ENCODE results near the gene KDM3B. TPM values are rescaled to one million over a fixed set of nuclear protein-coding genes. Genes with fewer than 3 reads are reported as not detected.

KDM3B gene
- total RNA-seq, 5 donors from 2014 or later (not counting 1 experiment from before 2014, with no cell fraction given): 72.9 to 78.3 (median 76.0) TPM

DNA sequence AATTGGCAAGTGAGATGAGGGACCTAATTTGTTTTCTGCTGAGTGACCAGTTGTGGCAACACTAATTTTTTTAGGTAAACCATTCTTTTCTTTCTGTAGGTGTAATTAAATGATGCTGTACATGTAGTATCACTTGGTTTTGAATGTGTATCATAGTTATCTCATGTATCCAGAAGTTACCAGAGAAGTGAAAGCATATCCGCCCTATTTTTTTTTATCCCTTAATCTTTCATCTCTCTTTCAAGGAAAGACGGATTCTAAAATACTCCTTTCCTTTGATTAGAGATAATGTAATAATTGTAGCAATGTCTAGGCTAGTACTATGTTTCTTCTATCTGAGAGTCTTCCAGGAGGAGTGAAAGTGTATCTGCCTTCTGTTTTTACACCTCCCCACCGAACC lies 7.1 kb downstream of the KDM3B start:
- Histone ChIP-seq H3K27me3 (replicated peaks in 1 of 2; ENCODE audit: control insufficient read depth in 2 of 2, extremely low read depth in 1 of 2, insufficient read depth in 2 of 2, low read length in 1 of 2) (no peaks in the 10 kb centered on the region), H3K27ac (ENCODE audit: low read length) (no peak overlapping the region), H3K4me1 (ENCODE audit: control insufficient read depth in 1 of 2, extremely low read depth in 1 of 2, insufficient read depth in 2 of 2, low read length in 2 of 2) (peaks cover 12 to 17% of the 10 kb centered on the region in 2 experiments), H3K9me3 (no peaks in the 10 kb centered on the region), H3K4me3 (ENCODE audit: control insufficient read depth in 1 of 2, extremely low read depth in 1 of 2, low read length in 1 of 2) (no peak overlapping the region), H3K36me3 (ENCODE audit: control insufficient read depth in 2 of 2, extremely low read depth in 1 of 2, insufficient read depth in 1 of 2, low read length in 1 of 2) (peaks cover 0 to 4% of the 10 kb centered on the region in 2 donors)
- H3K36me3 Mint-ChIP-seq: peaks cover 6% of the 10 kb centered on the region
- WGBS (ENCODE audit: insufficient coverage): no CpG with 5 or more reads among the region's 3 CpGs
- no peak for DNase-seq
- POLR2A ChIA-PET: no interaction called here
- CTCF ChIA-PET: interaction anchor here in 1 of 2 donors (0.8 kb wide), 1 partner anchor 9 kb away, joined by 3 read pairs; no protein-coding TSS in a partner anchor
- ATAC-seq (replicated peaks in 1 of 4): no peak
- H3K9me3 Mint-ChIP-seq: no peaks in the 10 kb centered on the region
- peaks cover 52 to 65% (median 58%) of the 10 kb centered on the region in 3 donors for H3K4me1 Mint-ChIP-seq
- no peaks in the 10 kb centered on the region for H3K27me3 Mint-ChIP-seq
- H3K4me3 Mint-ChIP-seq: no peak overlapping the region
- H3K27ac Mint-ChIP-seq: no peak overlapping the region

DNA sequence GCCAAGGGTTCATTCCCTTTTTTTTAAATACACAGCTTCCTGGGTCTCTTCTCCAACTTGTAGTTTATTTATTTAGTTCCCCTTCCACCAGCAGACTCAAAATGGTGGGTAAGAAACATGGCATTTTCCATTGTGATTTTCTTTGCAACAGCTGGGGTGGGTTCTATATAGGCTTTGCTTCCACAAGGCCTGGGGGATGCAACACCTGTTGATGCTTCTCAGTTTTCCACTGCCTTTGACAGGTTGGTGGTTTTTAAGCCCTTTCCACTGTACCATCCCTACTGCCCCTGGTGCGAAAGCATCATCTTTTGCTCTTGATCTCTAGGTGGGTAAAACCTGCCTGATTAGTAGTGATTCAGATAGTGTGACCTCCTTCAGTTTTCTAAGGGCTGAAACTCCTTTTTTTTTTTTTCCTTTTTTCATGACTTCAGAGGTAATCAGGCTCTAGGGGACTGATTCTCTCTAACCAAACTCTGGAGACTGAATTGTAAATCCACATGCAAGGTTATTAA lies 8.5 kb downstream of the KDM3B start:
- ChIA-PET CTCF (no interaction called here), POLR2A (no interaction called here)
- Histone ChIP-seq H3K9me3 (no peaks in the 10 kb centered on the region), H3K36me3 (ENCODE audit: control insufficient read depth in 2 of 2, extremely low read depth in 1 of 2, insufficient read depth in 1 of 2, low read length in 1 of 2) (peaks cover 0 to 4% of the 10 kb centered on the region in 2 donors), H3K27ac (ENCODE audit: low read length) (no peak overlapping the region), H3K4me1 (ENCODE audit: control insufficient read depth in 1 of 2, extremely low read depth in 1 of 2, insufficient read depth in 2 of 2, low read length in 2 of 2) (peaks cover 2 to 8% of the 10 kb centered on the region in 2 experiments), H3K27me3 (replicated peaks in 1 of 2; ENCODE audit: control insufficient read depth in 2 of 2, extremely low read depth in 1 of 2, insufficient read depth in 2 of 2, low read length in 1 of 2) (no peaks in the 10 kb centered on the region), H3K4me3 (ENCODE audit: control insufficient read depth in 1 of 2, extremely low read depth in 1 of 2, low read length in 1 of 2) (no peak overlapping the region)
- peak overlapping the region; percentile 60 to 80 for H3K27ac Mint-ChIP-seq
- no peaks in the 10 kb centered on the region for H3K27me3 Mint-ChIP-seq
- DNase-seq: no peak
- H3K4me3 Mint-ChIP-seq: peak overlapping the region in 1 of 3 donors; percentile 38
- peaks cover 42 to 57% (median 51%) of the 10 kb centered on the region in 3 donors for H3K4me1 Mint-ChIP-seq
- H3K9me3 Mint-ChIP-seq: no peaks in the 10 kb centered on the region
- peaks cover 6% of the 10 kb centered on the region for H3K36me3 Mint-ChIP-seq
- no peak for ATAC-seq (replicated peaks in 1 of 4)
- WGBS (ENCODE audit: insufficient coverage): no CpG with 5 or more reads among the region's 1 CpG

DNA sequence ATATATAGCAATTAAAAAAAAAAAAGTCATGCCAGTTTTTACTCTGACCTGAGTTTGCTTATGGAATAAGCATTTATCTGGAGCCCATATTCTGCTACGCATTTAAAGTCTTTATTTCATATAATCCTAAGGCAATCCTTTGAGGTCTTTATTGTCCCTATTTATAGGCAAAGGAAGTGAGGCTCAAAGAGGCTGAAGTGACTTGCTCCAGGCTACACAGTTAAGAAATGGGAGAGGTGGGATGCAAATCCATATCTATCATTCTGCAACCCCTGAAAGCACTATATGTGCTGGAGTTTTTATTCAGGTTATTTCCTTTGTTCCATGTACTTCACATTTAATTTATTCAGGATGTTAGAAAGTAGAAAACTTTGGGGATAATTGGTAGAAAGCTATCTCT lies 12.1 kb downstream of the KDM3B start:
- H3K4me1 ChIP-seq (ENCODE audit: control insufficient read depth in 1 of 2, extremely low read depth in 1 of 2, insufficient read depth in 2 of 2, low read length in 2 of 2): peaks cover 5 to 6% of the 10 kb centered on the region in 2 experiments
- Mint-ChIP-seq H3K4me1 (peaks cover 61 to 75% (median 67%) of the 10 kb centered on the region in 3 donors), H3K27ac (no peak overlapping the region), H3K4me3 (no peak overlapping the region), H3K36me3 (peaks cover 6% of the 10 kb centered on the region), H3K9me3 (no peaks in the 10 kb centered on the region), H3K27me3 (no peaks in the 10 kb centered on the region)
- no peak overlapping the region for H3K27ac ChIP-seq (ENCODE audit: low read length)
- WGBS (ENCODE audit: insufficient coverage): no CpG with 5 or more reads among the region's 1 CpG
- ChIA-PET CTCF (interaction anchor here in 1 of 2 donors (0.6 kb wide), 1 partner anchor 184 kb away, joined by 3 read pairs; no protein-coding TSS in a partner anchor), POLR2A (no interaction called here)
- DNase-seq (no peak), ATAC-seq (replicated peaks in 1 of 4) (no peak)
- H3K27me3 ChIP-seq (replicated peaks in 1 of 2; ENCODE audit: control insufficient read depth in 2 of 2, extremely low read depth in 1 of 2, insufficient read depth in 2 of 2, low read length in 1 of 2): no peaks in the 10 kb centered on the region
- H3K9me3 ChIP-seq: no peaks in the 10 kb centered on the region
- peaks cover 0 to 4% of the 10 kb centered on the region in 2 donors for H3K36me3 ChIP-seq (ENCODE audit: control insufficient read depth in 2 of 2, extremely low read depth in 1 of 2, insufficient read depth in 1 of 2, low read length in 1 of 2)
- H3K4me3 ChIP-seq (ENCODE audit: control insufficient read depth in 1 of 2, extremely low read depth in 1 of 2, low read length in 1 of 2): no peak overlapping the region

DNA sequence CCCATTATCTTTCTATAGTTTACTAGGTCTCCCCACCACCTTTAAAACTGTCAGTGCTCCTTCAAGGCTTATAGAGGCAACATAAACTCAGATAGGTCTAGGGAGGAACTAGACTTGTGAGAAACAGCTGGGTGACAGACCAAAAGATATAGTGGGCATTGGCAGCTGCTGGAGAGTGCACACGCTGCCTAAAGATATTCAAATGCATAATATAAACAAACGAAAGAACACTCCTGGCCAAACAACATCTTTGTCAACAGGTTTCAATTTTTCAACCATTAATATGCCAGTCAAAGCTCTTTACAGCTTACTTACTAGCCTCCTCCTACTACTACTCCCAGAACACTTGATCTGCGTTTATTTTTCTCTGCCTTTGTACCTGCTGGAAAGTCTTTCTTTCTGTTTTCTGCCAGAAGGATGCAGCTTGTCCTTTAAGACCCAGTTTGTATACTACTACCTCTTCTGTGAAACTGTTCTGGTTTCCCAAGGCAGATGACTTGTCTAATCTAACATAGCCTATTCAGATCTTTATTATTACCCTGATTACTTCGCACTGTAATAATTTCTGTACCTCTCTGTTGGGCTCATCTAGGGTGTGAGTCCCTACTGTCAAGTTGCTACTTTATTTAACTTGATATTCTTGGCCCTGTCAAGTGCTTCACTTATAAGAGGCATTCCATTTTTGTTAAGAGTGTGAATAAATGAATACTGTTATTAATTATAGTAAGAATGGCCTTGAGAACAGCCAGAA lies 14.3 kb downstream of the KDM3B start:
- peak overlapping the region in 1 of 3 donors; percentile 42 for H3K4me3 Mint-ChIP-seq
- peaks cover 6% of the 10 kb centered on the region for H3K36me3 Mint-ChIP-seq
- H3K4me1 Mint-ChIP-seq: peaks cover 48 to 65% (median 63%) of the 10 kb centered on the region in 3 donors
- DNase-seq: no peak
- ChIA-PET POLR2A (interaction anchor here in 1 of 2 donors (0.6 kb wide), 1 partner anchor 156 kb away, joined by 3 read pairs; no protein-coding TSS in a partner anchor), CTCF (interaction anchor here in 1 of 2 donors (1.1 to 2.0 kb wide), 2 partner anchors 13 to 15 kb away, joined by 4 to 7 read pairs; partner anchors contain the start of gene KDM3B)
- H3K27me3 ChIP-seq (replicated peaks in 1 of 2; ENCODE audit: control insufficient read depth in 2 of 2, extremely low read depth in 1 of 2, insufficient read depth in 2 of 2, low read length in 1 of 2): no peaks in the 10 kb centered on the region
- no peak for ATAC-seq (replicated peaks in 1 of 4)
- peaks cover 3 to 4% of the 10 kb centered on the region in 2 experiments for H3K4me1 ChIP-seq (ENCODE audit: control insufficient read depth in 1 of 2, extremely low read depth in 1 of 2, insufficient read depth in 2 of 2, low read length in 2 of 2)
- H3K27ac ChIP-seq (ENCODE audit: low read length): no peak overlapping the region
- WGBS (ENCODE audit: insufficient coverage): 81% methylated on average over 3 of the region's 4 CpGs
- H3K4me3 ChIP-seq (ENCODE audit: control insufficient read depth in 1 of 2, extremely low read depth in 1 of 2, low read length in 1 of 2): no peak overlapping the region
- H3K9me3 ChIP-seq: no peaks in the 10 kb centered on the region
- peaks cover 2 to 4% of the 10 kb centered on the region in 2 donors for H3K36me3 ChIP-seq (ENCODE audit: control insufficient read depth in 2 of 2, extremely low read depth in 1 of 2, insufficient read depth in 1 of 2, low read length in 1 of 2)
- no peaks in the 10 kb centered on the region for H3K27me3 Mint-ChIP-seq
- no peaks in the 10 kb centered on the region for H3K9me3 Mint-ChIP-seq
- peak overlapping the region in 1 of 2 donors; percentile 23 for H3K27ac Mint-ChIP-seq

DNA sequence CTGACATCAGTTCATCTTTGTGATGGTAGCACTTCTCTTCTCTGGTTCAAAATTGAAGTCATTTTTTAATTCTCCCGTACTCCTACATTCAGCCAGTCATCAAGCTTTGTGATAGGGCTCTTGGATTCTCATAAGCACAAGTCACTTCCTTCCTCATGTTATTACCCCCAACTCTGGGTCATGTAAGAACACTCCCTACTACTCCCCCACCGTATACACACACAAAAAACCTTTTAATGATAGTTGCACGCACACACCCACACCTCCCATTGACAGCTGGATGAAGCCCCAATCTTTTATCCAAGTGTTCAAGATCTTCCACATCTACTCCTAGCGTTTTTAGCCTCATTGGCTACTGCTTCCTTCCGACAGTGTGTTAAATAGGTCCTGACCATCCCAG lies 16.8 kb downstream of the KDM3B start:
- POLR2A ChIA-PET: interaction anchor here in 1 of 2 donors (1.4 kb wide), 1 partner anchor 16 kb away, joined by 4 read pairs; no protein-coding TSS in a partner anchor
- no peak overlapping the region for H3K27ac ChIP-seq (ENCODE audit: low read length)

DNA sequence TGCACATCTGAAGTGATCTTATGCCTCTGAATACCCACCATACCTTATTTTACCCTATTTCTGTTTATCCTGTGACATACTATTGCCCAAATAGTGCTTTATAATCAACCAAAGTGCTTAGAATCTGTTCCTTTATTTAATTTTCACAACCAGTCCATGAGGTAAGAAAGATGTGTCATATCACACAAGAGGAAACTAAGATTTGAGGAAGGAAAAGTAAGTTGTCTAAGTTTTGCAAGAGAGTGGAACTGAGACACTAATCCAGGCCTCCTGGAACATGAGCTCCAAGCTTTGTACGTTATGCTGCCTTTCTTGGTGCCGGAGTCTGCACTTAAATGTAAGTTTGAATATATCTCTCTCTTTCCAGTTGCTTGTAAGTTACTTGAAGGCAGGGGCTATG lies 17.2 kb downstream of the KDM3B start:
- POLR2A ChIA-PET: interaction anchor here in 1 of 2 donors (1.4 kb wide), 1 partner anchor 16 kb away, joined by 4 read pairs; no protein-coding TSS in a partner anchor
- no peak overlapping the region for H3K27ac Mint-ChIP-seq
- Histone ChIP-seq H3K4me1 (ENCODE audit: control insufficient read depth in 1 of 2, extremely low read depth in 1 of 2, insufficient read depth in 2 of 2, low read length in 2 of 2) (peaks cover 3 to 4% of the 10 kb centered on the region in 2 experiments), H3K36me3 (ENCODE audit: control insufficient read depth in 2 of 2, extremely low read depth in 1 of 2, insufficient read depth in 1 of 2, low read length in 1 of 2) (peaks cover 6 to 14% of the 10 kb centered on the region in 2 donors), H3K9me3 (no peaks in the 10 kb centered on the region), H3K4me3 (ENCODE audit: control insufficient read depth in 1 of 2, extremely low read depth in 1 of 2, low read length in 1 of 2) (no peak overlapping the region), H3K27ac (ENCODE audit: low read length) (no peak overlapping the region), H3K27me3 (replicated peaks in 1 of 2; ENCODE audit: control insufficient read depth in 2 of 2, extremely low read depth in 1 of 2, insufficient read depth in 2 of 2, low read length in 1 of 2) (no peaks in the 10 kb centered on the region)
- peak overlapping the region in 1 of 3 donors; percentile 41 for H3K4me3 Mint-ChIP-seq
- H3K4me1 Mint-ChIP-seq: peaks cover 48 to 55% (median 51%) of the 10 kb centered on the region in 3 donors
- no peaks in the 10 kb centered on the region for H3K27me3 Mint-ChIP-seq
- ATAC-seq (replicated peaks in 1 of 4): no peak
- H3K9me3 Mint-ChIP-seq: no peaks in the 10 kb centered on the region
- CTCF ChIA-PET: interaction anchor here in 1 of 2 donors (0.6 to 4.7 kb wide), 2 partner anchors 17 to 18 kb away, joined by 3 to 32 read pairs; partner anchors contain the start of gene KDM3B
- DNase-seq: no peak
- WGBS (ENCODE audit: insufficient coverage): no CpG with 5 or more reads among the region's 2 CpGs
- H3K36me3 Mint-ChIP-seq: peaks cover 7% of the 10 kb centered on the region

More for the DNA sequence above, 16.8 kb downstream of the KDM3B start:
- DNase-seq (no peak), ATAC-seq (replicated peaks in 1 of 4) (no peak)
- WGBS (ENCODE audit: insufficient coverage): 82% methylated on average over 5 of the region's 5 CpGs
- Mint-ChIP-seq H3K9me3 (no peaks in the 10 kb centered on the region), H3K36me3 (peaks cover 7% of the 10 kb centered on the region), H3K4me3 (peak overlapping the region in 1 of 3 donors; percentile 41), H3K27ac (no peak overlapping the region), H3K27me3 (no peaks in the 10 kb centered on the region), H3K4me1 (peaks cover 48 to 58% (median 53%) of the 10 kb centered on the region in 3 donors)
- H3K9me3 ChIP-seq: no peaks in the 10 kb centered on the region
- CTCF ChIA-PET: interaction anchor here in 1 of 2 donors (4.7 kb wide), 1 partner anchor 16 kb away, joined by 32 read pairs; the partner anchor contains the start of gene KDM3B
- H3K4me1 ChIP-seq (ENCODE audit: control insufficient read depth in 1 of 2, extremely low read depth in 1 of 2, insufficient read depth in 2 of 2, low read length in 2 of 2): peaks cover 3 to 4% of the 10 kb centered on the region in 2 experiments
- H3K36me3 ChIP-seq (ENCODE audit: control insufficient read depth in 2 of 2, extremely low read depth in 1 of 2, insufficient read depth in 1 of 2, low read length in 1 of 2): peaks cover 6 to 13% of the 10 kb centered on the region in 2 donors
- H3K4me3 ChIP-seq (ENCODE audit: control insufficient read depth in 1 of 2, extremely low read depth in 1 of 2, low read length in 1 of 2): no peak overlapping the region
- H3K27me3 ChIP-seq (replicated peaks in 1 of 2; ENCODE audit: control insufficient read depth in 2 of 2, extremely low read depth in 1 of 2, insufficient read depth in 2 of 2, low read length in 1 of 2): no peaks in the 10 kb centered on the region

All from T-cell (primary cell).